GM19463 (cell line): ENCODE data around the gene ZNF506.
"Not testable (repeated sequence)": the region's sequence is repeated elsewhere in the genome, so short reads cannot be mapped to it uniquely, and the experiment has no call there.

Experiments
- ATAC-seq: cut with Tn5 transposase; IDR thresholded peaks from one replicate; pipeline ENCODE4 v1.9.1; 2021; ENCODE audit warnings: mild to moderate bottlenecking, moderate library complexity; ENCODE audit not compliant: unreplicated experiment

ZNF506 gene

GRCh38 chr19:19821366-19821951 lies at the start of gene ZNF506:
Gene ZNF506 (minus strand): TSS chr19:19821750. CDS start chr19:19821603, 147 bp downstream.
- peak; percentile 86 for ATAC-seq

- ATAC-seq: not testable (repeated sequence)
These were observed 48.5 kb upstream of the ZNF506 start for GRCh38 chr19:19870086-19870485.

- no peak for ATAC-seq
These were observed 45.2 kb upstream of the ZNF506 start for GRCh38 chr19:19866611-19867248.

- peak; percentile 95 for ATAC-seq
These were observed 44.4 kb upstream of the ZNF506 start, which contains the start of gene ZNF253 for GRCh38 chr19:19865750-19866610. Gene ZNF253 (plus strand): TSS chr19:19865882. CDS start chr19:19865997, 115 bp downstream.

- no peak for ATAC-seq
These were observed 39.3 kb upstream of the ZNF506 start for GRCh38 chr19:19860756-19861390.

GRCh38 chr19:19858751-19859150 lies 37.2 kb upstream of the ZNF506 start:
- no peak for ATAC-seq

- ATAC-seq: not testable (repeated sequence)
These were observed 30.2 kb upstream of the ZNF506 start for GRCh38 chr19:19851740-19852139.

GRCh38 chr19:19849056-19849455 lies 27.5 kb upstream of the ZNF506 start:
- ATAC-seq: no peak

- no peak for ATAC-seq
These were observed 26.2 kb upstream of the ZNF506 start for GRCh38 chr19:19847781-19848180.

- ATAC-seq: no peak
These were observed 14.0 kb upstream of the ZNF506 start for GRCh38 chr19:19835560-19836038.

GRCh38 chr19:19826875-19827274 lies 5.3 kb upstream of the ZNF506 start:
- ATAC-seq: no peak

- ATAC-seq: peak; percentile 37
These were observed 2.4 kb upstream of the ZNF506 start for GRCh38 chr19:19823916-19824315.

- not testable (repeated sequence) for ATAC-seq
These were observed 426 bp upstream of the ZNF506 start for GRCh38 chr19:19821976-19822375.

- ATAC-seq: no peak
These were observed 703 bp downstream of the ZNF506 start for GRCh38 chr19:19820774-19821320.

- ATAC-seq: no peak
These were observed 4.2 kb downstream of the ZNF506 start for GRCh38 chr19:19817357-19817756.

- no peak for ATAC-seq
These were observed 4.9 kb downstream of the ZNF506 start for GRCh38 chr19:19816679-19817078.

GRCh38 chr19:19811999-19812398 lies 9.6 kb downstream of the ZNF506 start:
- ATAC-seq: not testable (repeated sequence)

- ATAC-seq: no peak
These were observed 16.1 kb downstream of the ZNF506 start for GRCh38 chr19:19805480-19805879.

GRCh38 chr19:19788015-19788414 lies 33.5 kb downstream of the ZNF506 start:
- ATAC-seq: no peak

- not testable (repeated sequence) for ATAC-seq
These were observed 36.1 kb downstream of the ZNF506 start for GRCh38 chr19:19785476-19785875.

GRCh38 chr19:19782783-19783182 lies 38.8 kb downstream of the ZNF506 start:
- ATAC-seq: no peak
